HG02798 (cell line): ENCODE data around the gene CD59.
"Not testable (repeated sequence)": the region's sequence is repeated elsewhere in the genome, so short reads cannot be mapped to it uniquely, and the experiment has no call there.

Experiments used
- ATAC-seq: cut with Tn5 transposase; IDR thresholded peaks from one replicate; pipeline ENCODE4 v1.9.1; 2021; ENCODE audit warnings: mild to moderate bottlenecking; ENCODE audit not compliant: unreplicated experiment, poor library complexity

Gene CD59

GRCh38 chr11:33718440-33718839 is 17.8 kb downstream of the CD59 start:
- ATAC-seq: no peak

GRCh38 chr11:33716243-33716642 is 20.0 kb downstream of the CD59 start:
- no peak for ATAC-seq

- no peak for ATAC-seq
Observed at GRCh38 chr11:33713856-33714398, 22.3 kb downstream of the CD59 start.

GRCh38 chr11:33713151-33713855 is 22.9 kb downstream of the CD59 start:
- no peak for ATAC-seq

GRCh38 chr11:33712436-33712835 is 23.8 kb downstream of the CD59 start:
- no peak for ATAC-seq

- ATAC-seq: no peak
Observed at GRCh38 chr11:33709466-33709865, 26.8 kb downstream of the CD59 start.

GRCh38 chr11:33708985-33709384 is 27.2 kb downstream of the CD59 start:
- ATAC-seq: no peak

GRCh38 chr11:33707831-33708230 is 28.4 kb downstream of the CD59 start:
- ATAC-seq: not testable (repeated sequence)

GRCh38 chr11:33706966-33707365 is 29.3 kb downstream of the CD59 start:
- no peak for ATAC-seq

- ATAC-seq: no peak
Observed at GRCh38 chr11:33706546-33706945, 29.7 kb downstream of the CD59 start.

GRCh38 chr11:33704240-33705002 is 31.8 kb downstream of the CD59 start:
- no peak for ATAC-seq

GRCh38 chr11:33703788-33704187 is 32.4 kb downstream of the CD59 start:
- ATAC-seq: no peak

GRCh38 chr11:33703234-33703633 is 33.0 kb downstream of the CD59 start:
- no peak for ATAC-seq

GRCh38 chr11:33701302-33702230 is 34.7 kb downstream of the CD59 start:
- ATAC-seq: no peak

- peak; percentile 94 for ATAC-seq
Observed at GRCh38 chr11:33700502-33701271, 35.5 kb downstream of the CD59 start, which contains the start of gene C11orf91. Gene C11orf91, minus strand, starts transcription at chr11:33700826. Its CDS starts 86 bp downstream, at chr11:33700740.

GRCh38 chr11:33700063-33700501 is 36.1 kb downstream of the CD59 start:
- no peak for ATAC-seq

GRCh38 chr11:33699515-33700062 is 36.6 kb downstream of the CD59 start:
- no peak for ATAC-seq

- no peak for ATAC-seq
Observed at GRCh38 chr11:33698921-33699320, 37.3 kb downstream of the CD59 start.

- ATAC-seq: no peak
Observed at GRCh38 chr11:33697997-33698396, 38.2 kb downstream of the CD59 start.
